22Rv1 (cell line): Measurements from ENCODE around the gene SUGCT.

Experiments
- CTCF ChIP-seq: fragments of 450-650 bp; IDR thresholded peaks from 2 replicates; pipeline ENCODE4 v1.5.1; 2017; ENCODE audit warnings: mild to moderate bottlenecking
- ZFX ChIP-seq: fragments of 450-650 bp; IDR thresholded peaks from 2 replicates; pipeline ENCODE4 v1.6.1; 2017; ENCODE audit warnings: antibody characterized with exemption, borderline replicate concordance

- TF ChIP-seq CTCF (no peak), ZFX (no peak)
These were observed 701.4 kb downstream of the SUGCT start for GRCh38 chr7:40836218-40836617.
